KOPT-K1 (cell line): ENCODE measurements around the gene SLC2A8.

Experiments used
- H3K27ac ChIP-seq: fragments of 200-600 bp; sonication (generic); 2 replicates; pipeline ENCODE4 v1.5.1; 2016; ENCODE audit warnings: antibody characterized with exemption, mild to moderate bottlenecking, low read depth, low read length; ENCODE audit not compliant: poor library complexity, severe bottlenecking
- H3K36me3 ChIP-seq: fragments of 200-600 bp; sonication (generic); 2 replicates; pipeline ENCODE4 v1.5.1; 2017; ENCODE audit warnings: antibody characterized with exemption, mild to moderate bottlenecking, low read length, moderate library complexity; ENCODE audit not compliant: insufficient read depth
- H3K9me3 ChIP-seq: fragments of 200-600 bp; sonication (generic); 2 replicates; pipeline ENCODE4 v1.5.1; 2017; ENCODE audit warnings: antibody characterized with exemption, low read length, mild to moderate bottlenecking; ENCODE audit not compliant: insufficient read depth, poor library complexity, severe bottlenecking

SLC2A8 gene

DNA sequence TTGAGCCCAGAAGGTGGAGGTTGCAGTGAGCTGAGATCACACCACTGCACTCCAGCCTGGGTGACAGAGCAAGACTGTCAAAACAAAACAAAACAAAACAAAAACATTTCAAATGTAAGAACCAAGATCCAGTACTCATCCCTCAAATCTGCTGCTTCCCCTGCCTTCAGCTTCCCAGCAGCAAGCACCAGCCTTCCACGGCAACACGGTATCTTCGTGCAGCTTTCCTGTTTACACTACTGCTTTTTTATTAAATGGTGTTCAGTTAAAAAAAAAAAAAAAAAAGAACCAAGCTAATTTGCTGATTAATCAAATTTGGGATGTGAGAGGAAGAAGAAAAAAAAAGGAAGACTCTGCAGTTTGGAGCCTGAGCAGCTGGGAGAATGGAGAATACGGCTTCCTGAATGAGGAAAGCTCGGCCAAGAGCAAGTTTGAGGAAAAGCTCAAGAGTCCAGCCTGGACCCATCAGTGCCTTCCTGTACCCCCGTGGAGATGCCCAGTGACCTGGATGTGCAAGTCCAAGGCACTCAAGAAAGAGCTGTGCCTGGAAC, 28.0 kb upstream of the SLC2A8 start:
- Histone ChIP-seq H3K36me3 (no peaks in the 10 kb centered on the region), H3K27ac (no peak overlapping the region), H3K9me3 (no peaks in the 10 kb centered on the region)

DNA sequence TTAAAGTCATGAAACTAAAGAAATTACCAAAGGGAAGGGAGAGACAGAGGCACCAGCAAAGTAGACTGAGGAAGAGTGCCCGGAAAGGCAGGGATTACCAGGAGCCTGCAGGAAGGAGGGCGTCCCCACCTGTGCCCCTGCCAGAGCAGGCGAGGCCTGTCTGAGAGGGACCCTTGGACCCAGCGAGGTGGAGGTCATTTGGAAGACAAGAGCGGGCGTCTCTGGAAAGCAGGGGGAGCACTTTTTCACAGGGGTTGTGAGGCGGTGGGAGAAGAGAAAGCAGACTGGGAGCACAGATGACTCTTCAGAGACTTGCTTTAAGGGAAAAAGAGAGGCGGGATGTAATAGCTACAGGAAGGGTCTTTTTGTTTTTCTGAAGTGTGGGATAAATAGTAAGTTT, 27.5 kb upstream of the SLC2A8 start:
- Histone ChIP-seq H3K36me3 (no peaks in the 10 kb centered on the region), H3K27ac (no peak overlapping the region), H3K9me3 (no peaks in the 10 kb centered on the region)

DNA sequence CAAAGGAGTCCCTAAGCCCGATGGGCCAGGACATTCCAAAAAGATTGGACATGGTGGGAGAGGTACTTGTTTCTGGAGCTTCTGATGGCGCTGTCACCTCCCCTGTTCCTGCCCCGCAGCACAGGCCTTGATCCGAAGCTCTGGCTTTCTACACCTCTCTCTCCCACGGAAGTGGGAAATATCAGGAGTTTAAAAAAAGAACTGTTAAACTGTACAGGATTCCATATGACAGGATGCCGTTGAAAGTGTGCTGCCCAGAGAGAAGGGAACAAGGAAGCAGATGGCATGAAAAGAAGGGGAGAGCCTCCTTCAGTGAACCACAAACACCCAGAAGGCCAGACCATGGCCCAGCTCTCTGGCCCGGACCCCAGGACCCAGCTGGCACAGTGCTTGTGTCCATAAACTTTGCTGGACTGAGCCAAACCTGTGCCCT, 26.8 kb upstream of the SLC2A8 start:
- no peak overlapping the region for H3K27ac ChIP-seq
- no peaks in the 10 kb centered on the region for H3K9me3 ChIP-seq
- H3K36me3 ChIP-seq: no peaks in the 10 kb centered on the region

DNA sequence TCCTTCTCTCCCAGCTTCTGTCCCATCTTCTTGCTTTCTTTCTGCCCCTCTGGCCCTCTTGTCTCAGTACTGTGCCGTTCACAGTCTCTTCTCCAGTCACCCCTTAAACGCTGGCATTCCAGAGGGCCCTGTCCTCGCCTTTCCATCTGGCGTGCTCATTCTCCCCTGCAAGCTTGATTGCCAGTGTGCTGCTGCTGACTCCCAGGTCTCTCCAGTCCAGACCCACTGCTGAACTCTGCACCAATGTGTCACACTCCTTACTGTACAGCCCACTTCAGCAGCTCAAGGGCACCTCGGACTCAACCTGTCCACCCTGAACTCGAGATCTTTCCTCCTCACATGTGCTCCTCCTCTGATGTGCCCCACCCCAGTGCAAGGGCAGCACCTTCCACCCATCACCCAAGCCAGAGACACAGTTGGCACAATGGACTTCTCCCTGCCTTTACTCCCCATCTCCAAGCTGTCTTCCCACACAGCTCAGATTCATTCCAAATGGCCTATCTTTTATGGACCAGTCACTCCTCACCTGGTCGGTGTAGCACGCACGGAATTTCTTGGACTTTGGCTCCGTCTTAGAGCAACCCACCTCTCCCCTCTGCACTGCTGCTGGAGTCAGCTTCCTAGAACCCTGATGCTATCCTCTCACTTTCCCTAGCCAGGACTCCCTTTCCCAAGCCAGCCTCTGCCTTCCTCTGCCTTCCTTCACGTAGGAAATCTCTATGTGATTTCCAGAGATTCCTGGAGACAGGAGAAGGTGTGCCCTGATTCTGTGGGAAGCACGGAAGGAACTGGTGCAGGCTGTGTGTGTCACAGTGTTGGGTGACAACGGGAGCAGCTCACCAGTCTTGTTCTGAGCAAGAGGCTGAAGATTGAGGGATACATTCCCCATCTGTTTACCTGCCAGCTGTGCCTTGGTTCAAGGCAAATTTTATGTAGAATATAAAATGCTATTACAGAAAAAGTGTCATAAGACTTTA, 26.0 kb upstream of the SLC2A8 start:
- Histone ChIP-seq H3K9me3 (no peaks in the 10 kb centered on the region), H3K36me3 (no peaks in the 10 kb centered on the region), H3K27ac (no peak overlapping the region)

DNA sequence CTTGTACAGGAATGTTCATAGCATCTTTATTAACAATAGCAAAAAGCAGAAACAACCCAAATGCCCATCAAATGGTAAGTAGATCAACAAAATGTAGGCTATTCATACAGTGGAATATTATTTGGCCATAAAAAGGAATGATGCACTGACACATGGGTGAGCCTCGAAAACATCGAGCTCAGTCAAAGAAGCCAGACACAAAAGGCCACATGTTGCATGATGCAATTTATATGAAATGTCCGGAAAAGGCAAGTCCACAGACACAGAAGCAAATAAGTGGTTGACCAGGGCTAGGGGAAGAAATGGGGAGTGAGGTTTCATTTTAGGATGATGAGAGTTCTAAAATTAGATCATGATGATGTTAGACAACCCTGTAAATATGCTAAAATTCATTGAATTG, 16.5 kb upstream of the SLC2A8 start:
- Histone ChIP-seq H3K36me3 (no peaks in the 10 kb centered on the region), H3K9me3 (peaks cover 16% of the 10 kb centered on the region), H3K27ac (no peak overlapping the region)

DNA sequence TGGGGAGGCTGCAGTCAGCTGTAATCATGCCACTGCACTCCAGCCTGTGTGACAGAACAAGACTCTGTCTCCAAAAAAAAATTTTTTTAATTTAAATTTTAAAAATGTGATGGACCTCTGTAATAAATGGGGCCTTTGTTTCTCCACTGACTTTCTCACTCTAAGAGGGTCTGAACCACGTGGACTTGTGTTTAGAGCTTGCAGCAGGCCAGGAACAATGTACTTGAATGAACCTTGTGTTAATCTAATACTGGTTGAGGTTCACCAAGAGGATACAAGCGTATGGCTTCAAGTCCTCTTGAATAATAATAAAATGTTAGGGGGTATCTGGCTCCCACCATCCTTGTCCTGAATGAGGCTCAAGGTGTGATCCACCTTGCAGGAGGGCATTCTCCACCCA, 14.4 kb upstream of the SLC2A8 start:
- no peaks in the 10 kb centered on the region for H3K36me3 ChIP-seq
- H3K9me3 ChIP-seq: peaks cover 16% of the 10 kb centered on the region
- no peak overlapping the region for H3K27ac ChIP-seq

DNA sequence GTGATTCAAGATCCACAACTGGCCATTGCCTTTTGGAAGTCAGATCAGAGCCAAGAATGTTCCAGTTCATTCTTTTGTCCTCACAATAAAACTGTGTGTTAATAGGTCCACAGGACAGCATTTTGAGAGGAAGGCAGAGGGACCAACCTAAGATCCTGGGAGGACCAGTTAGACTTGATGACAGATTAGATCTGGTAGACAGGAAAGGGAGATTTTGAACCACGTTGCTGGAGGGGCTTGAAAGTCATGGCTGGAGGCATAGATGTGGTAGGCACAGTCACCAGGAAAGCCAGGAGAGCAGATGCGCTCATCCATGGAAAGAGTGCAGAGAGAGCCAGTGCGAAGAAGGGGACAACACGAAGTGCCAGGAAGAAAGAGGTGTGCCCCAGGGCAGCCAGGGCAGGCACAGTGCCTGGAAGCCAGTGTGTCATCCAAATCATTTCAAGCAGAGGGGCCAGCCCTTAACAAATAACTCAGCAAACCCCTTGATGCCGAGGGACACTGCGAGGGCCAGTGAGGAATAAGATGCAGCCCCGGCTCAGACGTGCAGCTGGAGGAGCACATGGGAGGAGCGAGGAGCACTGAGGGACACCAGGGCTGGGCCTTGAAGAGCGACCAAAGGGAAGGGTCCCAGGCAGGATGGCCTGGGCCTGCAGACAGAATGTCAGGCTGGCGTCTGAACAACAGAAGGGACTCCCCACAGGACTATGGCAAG, 12.8 kb upstream of the SLC2A8 start:
- no peaks in the 10 kb centered on the region for H3K36me3 ChIP-seq
- no peak overlapping the region for H3K27ac ChIP-seq
- peaks cover 11% of the 10 kb centered on the region for H3K9me3 ChIP-seq

DNA sequence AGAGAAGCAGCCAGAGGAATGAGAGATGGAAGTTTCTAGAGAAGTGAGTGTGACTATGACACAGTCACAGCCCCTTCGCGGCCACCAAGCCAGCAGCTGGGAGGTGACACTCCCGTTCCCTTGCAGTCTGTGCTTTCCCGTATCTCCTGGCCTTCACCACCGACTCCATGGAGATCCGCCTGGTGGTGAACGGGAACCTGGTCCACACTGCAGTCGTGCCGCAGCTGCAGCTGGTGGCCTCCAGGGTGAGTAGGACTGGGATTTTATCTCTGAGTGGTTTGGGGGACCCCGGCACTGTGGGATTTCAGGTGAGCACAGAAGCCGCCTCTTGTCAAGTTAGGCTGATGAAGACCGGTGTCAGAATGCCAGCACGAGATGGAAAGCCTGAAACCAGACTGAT, 12.1 kb upstream of the SLC2A8 start:
- Histone ChIP-seq H3K9me3 (peaks cover 7% of the 10 kb centered on the region), H3K27ac (no peak overlapping the region), H3K36me3 (no peaks in the 10 kb centered on the region)

DNA sequence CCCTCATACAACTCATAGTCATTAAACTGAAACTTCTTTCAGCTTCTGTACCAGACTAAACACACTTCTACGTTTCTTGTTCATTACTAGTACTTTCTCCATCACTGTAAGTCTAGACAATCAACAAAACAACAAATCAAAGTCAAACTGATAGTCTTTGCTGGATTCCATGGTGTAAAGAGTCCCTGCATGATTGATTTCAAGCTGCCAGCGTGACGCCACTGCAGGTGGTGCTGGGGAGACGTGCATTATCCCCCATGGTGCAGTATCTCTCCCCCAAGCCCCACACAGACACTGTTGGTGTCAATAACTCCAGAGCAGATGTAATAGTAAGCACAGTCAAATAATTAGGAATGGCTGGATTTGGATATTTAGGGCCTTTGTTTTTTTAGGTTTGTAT, 10.7 kb upstream of the SLC2A8 start:
- Histone ChIP-seq H3K9me3 (no peaks in the 10 kb centered on the region), H3K27ac (no peak overlapping the region), H3K36me3 (no peaks in the 10 kb centered on the region)

DNA sequence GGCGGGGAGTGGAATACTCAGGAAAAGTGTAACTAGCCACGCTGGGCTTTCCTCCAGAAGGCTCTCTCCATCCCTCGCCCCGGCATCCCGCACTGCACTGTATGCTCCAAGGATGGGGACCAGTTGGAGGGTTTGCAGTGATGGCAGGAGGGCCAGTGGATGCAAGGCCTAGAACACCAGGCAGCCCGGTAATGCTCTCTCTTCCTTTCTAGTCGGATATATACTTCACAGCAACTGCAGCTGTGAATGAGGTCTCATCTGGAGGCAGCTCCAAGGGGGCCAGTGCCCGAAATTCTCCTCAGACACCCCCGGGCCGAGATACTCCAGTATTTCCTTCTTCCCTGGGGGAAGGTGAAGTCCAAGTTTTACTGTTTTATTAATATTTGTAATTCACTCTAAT, 10.0 kb upstream of the SLC2A8 start:
- H3K27ac ChIP-seq: no peak overlapping the region
- no peaks in the 10 kb centered on the region for H3K9me3 ChIP-seq

DNA sequence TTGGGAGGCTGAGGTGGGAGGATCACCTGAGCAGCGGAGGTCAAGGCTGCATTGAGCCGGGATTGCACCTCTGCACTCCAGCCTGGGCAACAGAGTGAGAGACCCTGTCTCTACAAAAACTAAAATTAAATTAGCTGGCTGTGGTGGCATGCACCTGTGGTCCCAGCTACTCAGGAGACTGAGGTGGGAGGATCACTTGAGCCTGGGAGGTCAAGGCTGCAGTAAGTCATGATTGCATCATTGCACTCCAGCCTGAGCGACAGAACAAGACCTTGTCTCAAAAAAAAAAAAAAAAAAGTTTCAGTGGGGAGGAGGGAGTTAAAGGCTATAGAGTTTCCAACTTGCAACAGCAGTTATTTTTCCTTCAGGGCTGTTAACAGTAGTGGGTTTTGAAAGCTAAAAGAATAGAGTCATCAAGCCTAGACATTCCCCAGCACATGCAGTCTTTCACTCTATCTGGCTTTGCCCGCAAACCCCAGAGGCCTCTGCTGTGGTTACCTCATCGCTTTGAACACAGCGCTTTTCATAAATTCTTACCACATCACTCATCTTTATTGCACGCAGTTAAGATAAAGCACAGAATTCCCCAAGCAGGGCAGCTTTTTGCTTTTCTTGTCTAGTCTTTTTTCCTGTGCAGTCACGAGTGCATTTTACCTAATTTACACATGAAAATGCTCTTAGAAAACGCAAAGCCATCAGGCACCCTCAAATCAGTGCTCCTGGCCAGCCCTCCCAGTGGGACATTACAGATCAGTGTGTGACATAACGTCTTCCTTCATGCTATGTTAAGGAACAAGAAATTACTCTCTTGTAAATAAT, 8.7 kb upstream of the SLC2A8 start:
- no peaks in the 10 kb centered on the region for H3K9me3 ChIP-seq
- H3K27ac ChIP-seq: no peak overlapping the region
- no peaks in the 10 kb centered on the region for H3K36me3 ChIP-seq

More for the DNA sequence above, 10.0 kb upstream of the SLC2A8 start:
- no peaks in the 10 kb centered on the region for H3K36me3 ChIP-seq

DNA sequence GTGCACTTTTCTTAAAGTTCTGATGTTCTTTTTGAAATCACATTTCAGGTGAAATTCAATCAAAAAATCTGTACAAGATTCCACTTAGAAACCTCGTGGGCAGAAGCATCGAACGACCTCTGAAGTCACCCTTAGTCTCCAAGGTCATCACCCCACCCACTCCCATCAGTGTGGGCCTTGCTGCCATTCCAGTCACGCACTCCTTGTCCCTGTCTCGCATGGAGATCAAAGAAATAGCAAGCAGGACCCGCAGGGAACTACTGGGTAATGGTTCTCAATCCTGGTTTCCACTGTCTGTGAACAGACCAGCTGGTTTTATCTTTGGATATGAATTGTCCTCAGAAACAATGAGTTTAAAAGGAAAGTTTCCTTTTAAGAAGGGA, 8.1 kb upstream of the SLC2A8 start:
- H3K9me3 ChIP-seq: no peaks in the 10 kb centered on the region

DNA sequence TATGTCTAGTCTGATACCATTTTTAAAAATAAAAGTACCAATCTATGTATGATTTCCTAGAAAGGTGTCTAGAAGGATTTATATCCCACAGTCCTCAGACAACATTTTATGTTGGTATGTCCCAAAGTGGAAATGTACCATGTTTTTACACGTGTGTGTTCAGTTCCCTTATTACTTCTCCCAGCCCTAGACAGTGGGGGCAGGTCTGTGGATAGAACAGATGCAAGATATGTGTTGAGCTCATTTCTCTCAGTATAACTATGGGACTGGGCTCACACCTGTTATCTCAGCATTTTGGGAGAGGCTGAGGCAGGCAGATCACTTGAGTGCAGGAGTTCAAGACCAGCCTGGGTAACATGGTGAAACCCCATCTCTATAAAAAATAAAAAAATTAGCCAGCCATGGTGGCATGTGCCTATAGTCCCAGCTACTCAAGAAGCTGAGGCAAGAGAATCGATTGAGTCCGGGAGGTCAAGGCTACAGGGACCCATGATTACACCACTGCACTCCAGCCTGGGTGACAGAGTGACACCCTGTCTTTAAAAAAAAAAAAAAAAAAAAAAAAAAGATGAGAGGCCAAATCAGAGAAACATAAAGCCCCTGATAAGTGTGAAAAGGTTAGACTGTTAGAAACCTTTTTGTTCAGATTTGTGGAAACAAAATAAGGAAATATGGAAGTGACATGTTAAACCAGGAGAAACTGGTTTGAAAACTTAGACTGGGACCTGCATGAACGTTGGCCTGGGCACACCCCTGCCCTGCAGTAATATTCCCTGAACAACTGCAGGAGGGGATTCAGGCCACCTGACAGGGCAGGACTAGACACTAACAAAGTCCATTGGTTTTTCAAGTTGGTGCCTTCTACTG, 7.4 kb upstream of the SLC2A8 start:
- Histone ChIP-seq H3K9me3 (no peaks in the 10 kb centered on the region), H3K27ac (no peak overlapping the region)

More for the DNA sequence above, 8.1 kb upstream of the SLC2A8 start:
- Histone ChIP-seq H3K36me3 (no peaks in the 10 kb centered on the region), H3K27ac (no peak overlapping the region)

DNA sequence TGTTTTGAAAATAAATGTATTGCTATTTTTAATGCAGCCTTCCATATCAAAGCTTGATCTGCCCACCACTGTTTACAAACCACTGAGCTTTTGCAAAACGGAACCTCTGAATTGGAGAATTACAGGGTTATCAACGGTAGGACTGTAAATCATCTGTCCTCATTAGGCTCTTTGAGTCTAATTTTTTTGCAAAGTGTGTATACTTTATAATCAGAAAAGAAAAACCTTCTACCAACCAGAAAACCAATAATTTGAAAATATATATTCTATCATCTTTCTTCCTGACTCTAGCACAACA, 6.8 kb upstream of the SLC2A8 start:
- Histone ChIP-seq H3K27ac (no peak overlapping the region), H3K9me3 (no peaks in the 10 kb centered on the region), H3K36me3 (no peaks in the 10 kb centered on the region)

More for the DNA sequence above, 7.4 kb upstream of the SLC2A8 start:
- H3K36me3 ChIP-seq: no peaks in the 10 kb centered on the region
